HPDE6-E6E7 (cell line): Measurements from ENCODE around the gene RASGRP2.

ENCODE experiments used
- DNase-seq: peaks from one replicate; pipeline ENCODE4 v3.0.0; 2011; ENCODE audit warnings: missing footprints; ENCODE audit errors: extremely low spot score

Gene RASGRP2

GRCh38 chr11:64757549-64758329, 13.8 kb upstream of the RASGRP2 start:
- DNase-seq, result no peak

GRCh38 chr11:64755681-64756361, 11.9 kb upstream of the RASGRP2 start:
- DNase-seq, result no peak

- DNase-seq, result no peak
Observed at GRCh38 chr11:64754919-64755662, 11.1 kb upstream of the RASGRP2 start.

GRCh38 chr11:64754124-64754918, 10.4 kb upstream of the RASGRP2 start:
- no peak for DNase-seq

GRCh38 chr11:64753380-64754123, 9.6 kb upstream of the RASGRP2 start:
- DNase-seq, result no peak

- DNase-seq, result no peak
Observed at GRCh38 chr11:64753019-64753379, 9.1 kb upstream of the RASGRP2 start.

GRCh38 chr11:64752175-64752970, 8.4 kb upstream of the RASGRP2 start:
- DNase-seq, result no peak

- no peak for DNase-seq
Observed at GRCh38 chr11:64751580-64751979, 7.6 kb upstream of the RASGRP2 start.

GRCh38 chr11:64751136-64751535, 7.2 kb upstream of the RASGRP2 start:
- no peak for DNase-seq

GRCh38 chr11:64750361-64751054, 6.6 kb upstream of the RASGRP2 start:
- DNase-seq, result no peak

- no peak for DNase-seq
Observed at GRCh38 chr11:64747961-64748665, 4.2 kb upstream of the RASGRP2 start.

GRCh38 chr11:64746486-64746885, 2.5 kb upstream of the RASGRP2 start:
- DNase-seq, result no peak

- no peak for DNase-seq
Observed at GRCh38 chr11:64745521-64746328, 1.8 kb upstream of the RASGRP2 start.

GRCh38 chr11:64745189-64745520, 1.2 kb upstream of the RASGRP2 start:
- DNase-seq, result no peak

- DNase-seq, result no peak
Observed at GRCh38 chr11:64744544-64745188, 724 bp upstream of the RASGRP2 start.

- peak; percentile 69 for DNase-seq
Observed at GRCh38 chr11:64742889-64743590, 902 bp downstream of the RASGRP2 start.
